ENCODE data around the gene ZCCHC3. TPM values are rescaled to one million over a fixed set of nuclear protein-coding genes. Genes with fewer than 3 reads are reported as not detected.

The ZCCHC3 gene
- total and polyA plus RNA-seq, 2 experiments from 2014 or later, result 4.1 to 14.8 TPM

DNA sequence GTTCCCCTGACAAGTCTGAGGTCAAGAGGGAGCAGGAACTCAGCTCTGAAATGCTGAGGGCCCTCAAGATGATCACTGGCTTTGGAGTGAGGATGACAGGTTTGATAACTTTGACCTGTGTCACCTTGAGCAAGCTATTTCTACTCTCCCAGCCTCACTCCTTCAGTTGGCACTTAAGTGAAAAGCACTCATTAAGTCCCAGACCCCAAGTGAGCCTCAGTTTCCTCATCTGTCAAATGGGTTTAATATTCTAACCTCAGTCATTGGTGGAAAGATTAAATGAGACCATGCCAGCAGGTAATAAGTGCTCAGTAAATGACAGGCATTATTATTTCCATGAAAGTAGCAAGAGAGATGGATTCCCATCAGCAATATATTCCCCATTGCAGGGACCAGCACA, 25.8 kb upstream of the ZCCHC3 start:
- H3F3A ChIP-seq (ENCODE audit: insufficient read depth), result no peaks in the 10 kb centered on the region
- no peaks in the 10 kb centered on the region for H3K4me1 ChIP-seq (ENCODE audit: insufficient read depth)
- no peak overlapping the region for H3K9ac ChIP-seq
- no peak overlapping the region for H3K27ac ChIP-seq
- no peak overlapping the region for H3K4me2 ChIP-seq (ENCODE audit: unreplicated experiment)
- H3K9me2 ChIP-seq (ENCODE audit: insufficient read depth), result no peaks in the 10 kb centered on the region
- H3K36me3 ChIP-seq (ENCODE audit: low read depth), result no peaks in the 10 kb centered on the region
- no peaks in the 10 kb centered on the region for H3K79me2 ChIP-seq (ENCODE audit: insufficient read depth)
- no peaks in the 10 kb centered on the region for H4K20me1 ChIP-seq (ENCODE audit: insufficient read depth)
- H2AFZ ChIP-seq, result no peak overlapping the region
- no peak for TF ChIP-seq EZH2phosphoT487 (IDR thresholded peaks at IDR 0.05; ENCODE audit: insufficient read depth, low read depth)
- DNase-seq, result no peak
- in situ Hi-C loops (cut with MboI), result no loop called here
- H3K4me3 ChIP-seq, result no peak overlapping the region
- no peaks in the 10 kb centered on the region for H3K27me3 ChIP-seq (replicated peaks; ENCODE audit: insufficient read depth)
- no peaks in the 10 kb centered on the region for H3K9me3 ChIP-seq (ENCODE audit: low read depth)

DNA sequence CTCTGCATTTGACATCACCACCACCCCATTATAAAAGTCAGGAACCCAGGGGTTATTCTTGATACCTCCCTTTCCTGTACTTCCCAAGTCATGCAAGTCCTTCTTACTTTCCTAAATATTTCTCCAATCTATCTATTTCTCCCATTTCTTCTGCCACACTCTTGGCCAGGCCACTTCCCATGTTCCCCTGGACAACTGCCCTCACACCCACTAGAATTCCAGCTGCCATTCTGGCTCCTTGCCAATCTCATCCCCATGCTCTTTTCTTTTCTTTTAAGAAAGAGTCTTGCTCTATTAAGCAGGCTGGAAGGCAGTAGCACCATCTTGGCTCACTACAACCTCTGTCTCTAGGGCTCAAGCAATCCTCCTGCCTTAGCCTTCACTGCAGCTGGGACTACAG, 24.7 kb upstream of the ZCCHC3 start:
- Histone ChIP-seq H3K4me3 (no peak overlapping the region), H3K9ac (no peak overlapping the region), H3K27me3 (replicated peaks; ENCODE audit: insufficient read depth) (no peaks in the 10 kb centered on the region), H3K36me3 (ENCODE audit: low read depth) (no peaks in the 10 kb centered on the region), H2AFZ (no peak overlapping the region), H3K4me2 (ENCODE audit: unreplicated experiment) (no peak overlapping the region), H4K20me1 (ENCODE audit: insufficient read depth) (no peaks in the 10 kb centered on the region), H3K27ac (no peak overlapping the region), H3K9me2 (ENCODE audit: insufficient read depth) (no peaks in the 10 kb centered on the region), H3F3A (ENCODE audit: insufficient read depth) (no peaks in the 10 kb centered on the region), H3K9me3 (ENCODE audit: low read depth) (no peaks in the 10 kb centered on the region), H3K79me2 (ENCODE audit: insufficient read depth) (no peaks in the 10 kb centered on the region), H3K4me1 (ENCODE audit: insufficient read depth) (no peaks in the 10 kb centered on the region)
- DNase-seq, result no peak
- in situ Hi-C loops (cut with MboI), result no loop called here
- TF ChIP-seq EZH2 (IDR thresholded peaks at IDR 0.05; ENCODE audit: insufficient read depth, poor library complexity, severe bottlenecking), result no peak
- no peak for TF ChIP-seq EZH2phosphoT487 (IDR thresholded peaks at IDR 0.05; ENCODE audit: insufficient read depth, low read depth)

DNA sequence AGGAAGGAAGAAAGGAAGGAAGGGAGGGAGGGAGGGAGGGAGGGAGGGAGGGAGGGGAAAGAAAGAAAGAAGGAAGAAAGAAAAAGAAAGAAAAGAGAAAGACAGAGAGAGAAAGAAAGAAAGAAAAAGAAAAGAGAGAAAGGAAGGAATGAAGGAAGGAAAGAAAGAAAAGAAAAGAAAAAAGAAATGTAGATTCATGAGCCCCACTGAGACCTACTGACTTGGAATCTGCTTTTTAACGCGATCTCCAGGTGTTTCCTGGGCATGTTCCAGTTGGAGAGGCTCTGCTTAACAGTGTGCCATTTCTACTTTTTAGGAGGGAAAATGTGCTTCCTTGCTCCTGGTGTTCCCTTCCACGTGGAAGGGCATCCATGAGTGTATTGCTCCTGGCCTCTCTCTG, 23.5 kb upstream of the ZCCHC3 start:
- no peak for DNase-seq
- in situ Hi-C loops (cut with MboI), result no loop called here
- Histone ChIP-seq H3K27me3 (replicated peaks; ENCODE audit: insufficient read depth) (no peaks in the 10 kb centered on the region), H2AFZ (no peak overlapping the region), H3K4me3 (no peak overlapping the region), H4K20me1 (ENCODE audit: insufficient read depth) (no peaks in the 10 kb centered on the region), H3K27ac (no peak overlapping the region), H3K9me3 (ENCODE audit: low read depth) (no peaks in the 10 kb centered on the region), H3K79me2 (ENCODE audit: insufficient read depth) (no peaks in the 10 kb centered on the region), H3K36me3 (ENCODE audit: low read depth) (no peaks in the 10 kb centered on the region), H3K4me1 (ENCODE audit: insufficient read depth) (no peaks in the 10 kb centered on the region), H3K9ac (no peak overlapping the region), H3F3A (ENCODE audit: insufficient read depth) (no peaks in the 10 kb centered on the region), H3K4me2 (ENCODE audit: unreplicated experiment) (no peak overlapping the region), H3K9me2 (ENCODE audit: insufficient read depth) (no peaks in the 10 kb centered on the region)
- TF ChIP-seq EZH2phosphoT487 (IDR thresholded peaks at IDR 0.05; ENCODE audit: insufficient read depth, low read depth), result no peak
- TF ChIP-seq EZH2 (IDR thresholded peaks at IDR 0.05; ENCODE audit: insufficient read depth, poor library complexity, severe bottlenecking), result no peak
- WGBS, 2 experiments (ENCODE audit: low coverage in 1 of 2, low lambda C conversion rate in 2 of 2, missing lambda C conversion rate in 2 of 2), result 59 to 71% methylated on average over 3 of the region's 3 CpGs

DNA sequence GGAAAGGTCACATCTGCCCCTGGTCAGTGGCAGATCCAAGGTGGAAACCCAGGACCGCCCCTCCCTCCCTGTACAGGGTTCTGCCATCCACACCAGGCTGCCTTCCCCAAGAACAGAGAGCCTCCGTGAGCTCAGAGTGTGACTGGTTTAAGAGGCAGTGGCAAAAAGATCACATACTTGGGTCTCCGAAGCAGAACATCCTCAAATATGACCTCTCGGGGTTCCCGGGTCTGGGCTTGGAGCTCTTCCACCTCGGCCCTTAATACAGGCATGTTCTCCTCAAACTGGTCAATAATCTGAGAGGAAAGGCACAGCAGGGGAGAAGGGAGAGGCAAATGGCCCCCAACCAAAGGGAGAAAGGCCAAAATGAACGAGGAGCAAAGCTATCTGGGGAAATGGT, 21.6 kb upstream of the ZCCHC3 start:
- in situ Hi-C loops (cut with MboI), result no loop called here
- Histone ChIP-seq H3K9me3 (ENCODE audit: low read depth) (no peaks in the 10 kb centered on the region), H4K20me1 (ENCODE audit: insufficient read depth) (no peaks in the 10 kb centered on the region), H3K27ac (no peak overlapping the region), H3K36me3 (ENCODE audit: low read depth) (no peaks in the 10 kb centered on the region), H2AFZ (no peak overlapping the region), H3F3A (ENCODE audit: insufficient read depth) (no peaks in the 10 kb centered on the region), H3K4me1 (ENCODE audit: insufficient read depth) (no peaks in the 10 kb centered on the region), H3K9me2 (ENCODE audit: insufficient read depth) (no peaks in the 10 kb centered on the region), H3K9ac (no peak overlapping the region), H3K79me2 (ENCODE audit: insufficient read depth) (no peaks in the 10 kb centered on the region), H3K27me3 (replicated peaks; ENCODE audit: insufficient read depth) (no peaks in the 10 kb centered on the region), H3K4me2 (ENCODE audit: unreplicated experiment) (no peak overlapping the region), H3K4me3 (no peak overlapping the region)
- 88 to 90% methylated on average over 7 of the region's 7 CpGs for WGBS, 2 experiments (ENCODE audit: low coverage in 1 of 2, low lambda C conversion rate in 2 of 2, missing lambda C conversion rate in 2 of 2)
- TF ChIP-seq EZH2 (IDR thresholded peaks at IDR 0.05; ENCODE audit: insufficient read depth, poor library complexity, severe bottlenecking) (no peak), EZH2phosphoT487 (IDR thresholded peaks at IDR 0.05; ENCODE audit: insufficient read depth, low read depth) (no peak)
- no peak for DNase-seq

DNA sequence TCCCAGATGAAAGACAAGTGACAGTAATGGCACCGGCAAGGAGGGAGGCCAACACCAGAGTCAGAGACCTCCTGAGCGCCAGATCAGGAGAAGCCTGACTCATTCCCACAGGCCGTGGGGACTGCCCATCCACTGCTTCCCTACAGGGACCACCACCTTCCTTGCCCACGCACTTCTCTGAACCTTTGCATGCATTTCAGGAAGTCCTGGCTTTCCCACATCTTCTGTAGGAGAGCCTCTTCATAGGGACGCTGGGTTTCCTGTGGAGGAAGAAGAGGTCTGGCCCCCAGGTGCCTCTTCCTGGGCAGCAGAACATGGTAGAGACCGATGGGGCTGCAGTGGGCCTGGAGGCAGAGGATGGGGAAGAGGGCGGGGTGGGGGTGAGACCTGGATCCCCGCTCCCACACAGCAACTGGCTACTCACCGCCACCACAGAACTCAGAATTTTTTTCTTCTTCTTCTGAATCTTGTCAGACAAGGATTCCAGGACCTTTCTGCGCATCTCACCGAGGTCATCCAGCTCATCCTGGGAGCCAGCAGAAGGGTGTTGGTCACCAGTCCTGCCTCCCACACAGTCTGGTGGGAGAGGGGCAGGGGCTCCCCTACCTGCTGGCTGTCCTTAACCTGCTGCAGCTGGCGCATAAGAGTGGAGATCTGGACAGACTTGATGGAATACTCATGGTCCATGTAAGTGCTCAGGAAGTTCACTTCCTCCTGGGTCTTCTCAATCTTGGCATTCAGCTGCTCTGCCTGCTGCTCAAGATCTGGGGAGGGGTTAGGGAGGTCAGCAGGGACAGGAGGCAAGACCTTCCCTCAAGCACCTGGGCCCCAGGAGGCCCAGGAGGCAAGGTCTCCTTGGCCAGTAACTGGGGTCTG, 20.5 kb upstream of the ZCCHC3 start:
- in situ Hi-C loops (cut with MboI), result no loop called here
- Histone ChIP-seq H3F3A (ENCODE audit: insufficient read depth) (no peaks in the 10 kb centered on the region), H3K4me3 (no peak overlapping the region), H3K9me2 (ENCODE audit: insufficient read depth) (no peaks in the 10 kb centered on the region), H3K79me2 (ENCODE audit: insufficient read depth) (no peaks in the 10 kb centered on the region), H3K9ac (no peak overlapping the region), H3K9me3 (ENCODE audit: low read depth) (no peaks in the 10 kb centered on the region), H3K4me2 (ENCODE audit: unreplicated experiment) (no peak overlapping the region), H2AFZ (no peak overlapping the region), H3K4me1 (ENCODE audit: insufficient read depth) (no peaks in the 10 kb centered on the region), H3K36me3 (ENCODE audit: low read depth) (no peaks in the 10 kb centered on the region), H3K27ac (no peak overlapping the region), H3K27me3 (replicated peaks; ENCODE audit: insufficient read depth) (no peaks in the 10 kb centered on the region), H4K20me1 (ENCODE audit: insufficient read depth) (no peaks in the 10 kb centered on the region)
- no peak for TF ChIP-seq EZH2phosphoT487 (IDR thresholded peaks at IDR 0.05; ENCODE audit: insufficient read depth, low read depth)
- no peak for TF ChIP-seq EZH2 (IDR thresholded peaks at IDR 0.05; ENCODE audit: insufficient read depth, poor library complexity, severe bottlenecking)
- DNase-seq, result no peak
- WGBS, 2 experiments (ENCODE audit: low coverage in 1 of 2, low lambda C conversion rate in 2 of 2, missing lambda C conversion rate in 2 of 2), result 89 to 98% methylated on average over 11 to 12 of the region's 12 CpGs
